HG03378 (cell line): ENCODE data around the gene GALNT10.
A peak's percentile ranks its signal among the peaks of the same experiment; 100 is the strongest.

Experiments
- ATAC-seq: cut with Tn5 transposase; IDR thresholded peaks from one replicate; pipeline ENCODE4 v1.9.1; 2021; ENCODE audit warnings: mild to moderate bottlenecking, moderate library complexity; ENCODE audit not compliant: unreplicated experiment

Gene GALNT10

GRCh38 chr5:154202379-154203260 lies 12.1 kb downstream of the GALNT10 start:
- ATAC-seq: peak; percentile 93

- ATAC-seq: no peak
These were observed 13.5 kb downstream of the GALNT10 start for GRCh38 chr5:154203798-154204578.

- ATAC-seq: no peak
These were observed 15.0 kb downstream of the GALNT10 start for GRCh38 chr5:154205441-154206117.

- ATAC-seq: no peak
These were observed 15.8 kb downstream of the GALNT10 start for GRCh38 chr5:154206311-154206710.

- no peak for ATAC-seq
These were observed 16.7 kb downstream of the GALNT10 start for GRCh38 chr5:154207204-154207603.

- no peak for ATAC-seq
These were observed 19.1 kb downstream of the GALNT10 start for GRCh38 chr5:154209591-154210081.

GRCh38 chr5:154210163-154210562 lies 19.6 kb downstream of the GALNT10 start:
- ATAC-seq: no peak

- peak; percentile 31 for ATAC-seq
These were observed 21.3 kb downstream of the GALNT10 start for GRCh38 chr5:154211641-154212390.

GRCh38 chr5:154213592-154213991 lies 23.1 kb downstream of the GALNT10 start:
- no peak for ATAC-seq

- peak; percentile 90 for ATAC-seq
These were observed 24.0 kb downstream of the GALNT10 start for GRCh38 chr5:154214371-154215106.

- ATAC-seq: no peak
These were observed 25.2 kb downstream of the GALNT10 start for GRCh38 chr5:154215571-154216325.

GRCh38 chr5:154217462-154217861 lies 26.9 kb downstream of the GALNT10 start:
- no peak for ATAC-seq

- ATAC-seq: no peak
These were observed 28.3 kb downstream of the GALNT10 start for GRCh38 chr5:154218786-154219185.

GRCh38 chr5:154220625-154221024 lies 30.1 kb downstream of the GALNT10 start:
- ATAC-seq: no peak

- no peak for ATAC-seq
These were observed 30.9 kb downstream of the GALNT10 start for GRCh38 chr5:154221371-154221896.

GRCh38 chr5:154222414-154222813 lies 31.9 kb downstream of the GALNT10 start:
- ATAC-seq: no peak

GRCh38 chr5:154223320-154223719 lies 32.8 kb downstream of the GALNT10 start:
- no peak for ATAC-seq

GRCh38 chr5:154227090-154227489 lies 36.6 kb downstream of the GALNT10 start:
- no peak for ATAC-seq

- peak; percentile 96 for ATAC-seq
These were observed 38.2 kb downstream of the GALNT10 start for GRCh38 chr5:154228696-154229095.
